Measurements from ENCODE around the gene TSPAN15.

Gene TSPAN15

DNA sequence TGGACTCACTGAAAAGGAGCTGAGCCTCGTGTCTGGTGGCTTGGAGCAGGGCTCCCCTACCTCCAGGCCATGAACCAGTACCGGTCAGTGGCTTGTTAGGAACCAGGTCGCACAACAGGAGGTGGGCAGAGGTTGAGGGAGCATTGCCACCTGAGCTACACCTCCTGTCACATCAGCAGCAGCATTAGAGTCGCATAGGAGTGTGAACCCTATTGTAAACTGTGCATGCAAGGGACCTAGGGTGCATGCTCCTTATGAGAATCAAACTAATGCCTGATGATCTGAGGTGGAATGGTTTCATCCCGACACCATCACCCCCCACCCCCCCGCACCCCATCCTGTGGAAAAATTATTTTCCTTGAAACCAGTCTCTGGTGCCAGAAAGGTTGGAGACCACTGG, 50.4 kb downstream of the TSPAN15 start:
- H3K4me3 ChIP-seq (ENCODE audit: insufficient read depth, low read length, poor library complexity, severe bottlenecking), result no peak overlapping the region
- H3K9me3 ChIP-seq (ENCODE audit: insufficient read depth, low read length), result no peaks in the 10 kb centered on the region
- no peaks in the 10 kb centered on the region for H4K20me1 ChIP-seq (ENCODE audit: low read depth, low read length)
- H3K79me2 ChIP-seq (ENCODE audit: insufficient read depth, low read length), result no peaks in the 10 kb centered on the region
- no peaks in the 10 kb centered on the region for H3K9me2 ChIP-seq (replicated peaks; ENCODE audit: insufficient read depth, low read length)
- no peaks in the 10 kb centered on the region for H3F3A ChIP-seq (ENCODE audit: insufficient read depth)
- no peak overlapping the region for H3K9ac ChIP-seq (ENCODE audit: low read length)
- no peak for TF ChIP-seq EZH2phosphoT487 (conservative IDR thresholded peaks at IDR 0.05; ENCODE audit: low read length)
- TF ChIP-seq, protein P1, sequence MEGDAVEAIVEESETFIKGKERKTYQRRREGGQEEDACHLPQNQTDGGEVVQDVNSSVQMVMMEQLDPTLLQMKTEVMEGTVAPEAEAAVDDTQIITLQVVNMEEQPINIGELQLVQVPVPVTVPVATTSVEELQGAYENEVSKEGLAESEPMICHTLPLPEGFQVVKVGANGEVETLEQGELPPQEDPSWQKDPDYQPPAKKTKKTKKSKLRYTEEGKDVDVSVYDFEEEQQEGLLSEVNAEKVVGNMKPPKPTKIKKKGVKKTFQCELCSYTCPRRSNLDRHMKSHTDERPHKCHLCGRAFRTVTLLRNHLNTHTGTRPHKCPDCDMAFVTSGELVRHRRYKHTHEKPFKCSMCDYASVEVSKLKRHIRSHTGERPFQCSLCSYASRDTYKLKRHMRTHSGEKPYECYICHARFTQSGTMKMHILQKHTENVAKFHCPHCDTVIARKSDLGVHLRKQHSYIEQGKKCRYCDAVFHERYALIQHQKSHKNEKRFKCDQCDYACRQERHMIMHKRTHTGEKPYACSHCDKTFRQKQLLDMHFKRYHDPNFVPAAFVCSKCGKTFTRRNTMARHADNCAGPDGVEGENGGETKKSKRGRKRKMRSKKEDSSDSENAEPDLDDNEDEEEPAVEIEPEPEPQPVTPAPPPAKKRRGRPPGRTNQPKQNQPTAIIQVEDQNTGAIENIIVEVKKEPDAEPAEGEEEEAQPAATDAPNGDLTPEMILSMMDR (IDR thresholded peaks at IDR 0.05; ENCODE audit: insufficient read depth, low read length, poor library complexity, severe bottlenecking), result no peak
- H3K27me3 ChIP-seq (ENCODE audit: low read length), result no peaks in the 10 kb centered on the region
- no peaks in the 10 kb centered on the region for H3K36me3 ChIP-seq (ENCODE audit: low read length)
- no peak overlapping the region for H3K4me2 ChIP-seq (ENCODE audit: low read depth, low read length, poor library complexity, severe bottlenecking)
- no peak overlapping the region for H2AFZ ChIP-seq (ENCODE audit: low read depth, low read length, severe bottlenecking)
- H3K27ac ChIP-seq (ENCODE audit: low read depth, low read length), result no peak overlapping the region

DNA sequence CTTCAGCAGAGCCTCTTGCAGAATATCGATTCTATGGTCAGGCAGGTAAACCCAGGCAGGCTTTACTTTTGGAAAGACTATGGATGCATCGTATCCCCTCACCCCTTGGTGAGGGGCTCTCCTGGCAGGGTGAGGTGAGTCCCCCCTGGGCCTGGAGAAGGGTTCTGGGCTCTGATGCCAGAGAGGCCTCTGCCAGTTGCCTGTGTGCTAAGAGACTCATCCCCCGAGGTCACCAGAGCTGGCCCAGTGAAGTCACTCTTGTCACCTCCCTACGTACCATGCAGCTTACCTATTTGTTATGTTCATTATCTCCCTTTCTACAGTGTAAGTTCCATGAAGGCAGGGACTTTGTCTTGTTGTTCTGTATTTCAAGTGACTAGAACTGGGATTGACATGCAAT, 51.3 kb downstream of the TSPAN15 start:
- H4K20me1 ChIP-seq (ENCODE audit: low read depth, low read length), result no peaks in the 10 kb centered on the region
- no peaks in the 10 kb centered on the region for H3K36me3 ChIP-seq (ENCODE audit: low read length)
- no peaks in the 10 kb centered on the region for H3F3A ChIP-seq (ENCODE audit: insufficient read depth)
- TF ChIP-seq EZH2phosphoT487 (conservative IDR thresholded peaks at IDR 0.05; ENCODE audit: low read length), result no peak
- TF ChIP-seq, protein P1 (IDR thresholded peaks at IDR 0.05; ENCODE audit: insufficient read depth, low read length, poor library complexity, severe bottlenecking), result no peak
- no peak overlapping the region for H3K27ac ChIP-seq (ENCODE audit: low read depth, low read length)
- no peaks in the 10 kb centered on the region for H3K27me3 ChIP-seq (ENCODE audit: low read length)
- H3K4me2 ChIP-seq (ENCODE audit: low read depth, low read length, poor library complexity, severe bottlenecking), result no peak overlapping the region
- no peaks in the 10 kb centered on the region for H3K79me2 ChIP-seq (ENCODE audit: insufficient read depth, low read length)
- H2AFZ ChIP-seq (ENCODE audit: low read depth, low read length, severe bottlenecking), result no peak overlapping the region
- no peaks in the 10 kb centered on the region for H3K9me2 ChIP-seq (replicated peaks; ENCODE audit: insufficient read depth, low read length)
- no peaks in the 10 kb centered on the region for H3K9me3 ChIP-seq (ENCODE audit: insufficient read depth, low read length)
- H3K9ac ChIP-seq (ENCODE audit: low read length), result no peak overlapping the region
- no peak overlapping the region for H3K4me3 ChIP-seq (ENCODE audit: insufficient read depth, low read length, poor library complexity, severe bottlenecking)

DNA sequence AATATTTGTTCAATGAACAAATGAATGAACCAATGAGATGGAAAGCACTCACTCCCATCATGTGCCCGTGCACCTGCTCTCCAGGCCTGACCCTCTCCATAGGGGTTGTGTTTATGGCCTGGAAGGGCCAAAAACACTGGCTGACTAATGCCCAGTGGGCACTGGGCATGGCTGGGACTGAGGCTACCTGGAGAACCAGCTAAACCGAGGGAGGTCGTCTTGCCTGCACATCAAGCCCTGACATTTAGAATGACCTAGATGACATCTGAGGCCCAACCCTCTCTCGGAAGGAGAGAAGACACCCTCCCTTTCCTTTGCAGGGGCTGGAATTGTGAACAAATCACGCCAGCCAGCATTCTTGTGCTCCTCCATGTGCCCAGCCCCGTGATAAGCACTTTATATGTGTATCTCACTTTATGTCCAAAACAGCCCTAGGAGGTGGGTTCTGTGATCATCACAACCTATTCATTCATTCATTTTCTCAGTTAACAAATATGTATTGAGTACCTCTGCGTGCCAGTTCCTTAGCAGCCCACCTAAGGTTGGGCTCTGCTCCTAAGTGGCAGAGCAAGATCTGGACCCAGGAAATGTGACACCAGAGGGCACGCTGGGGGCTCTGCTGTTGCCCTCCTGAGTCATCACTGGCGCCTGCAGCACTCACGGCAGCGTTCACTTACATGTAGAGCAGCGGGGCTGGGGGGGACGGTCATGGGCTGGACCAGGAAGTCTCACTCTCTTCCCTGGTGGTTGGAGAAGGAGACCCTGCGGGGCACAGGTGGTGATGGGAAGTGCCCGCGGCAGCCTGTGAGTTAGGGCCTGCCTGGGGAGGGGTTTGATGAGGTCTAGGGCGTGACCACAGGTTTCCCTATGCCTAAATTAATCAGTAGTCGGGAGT, 52.0 kb downstream of the TSPAN15 start:
- no peak overlapping the region for H3K27ac ChIP-seq (ENCODE audit: low read depth, low read length)
- no peak overlapping the region for H3K4me3 ChIP-seq (ENCODE audit: insufficient read depth, low read length, poor library complexity, severe bottlenecking)
- no peak overlapping the region for H3K4me2 ChIP-seq (ENCODE audit: low read depth, low read length, poor library complexity, severe bottlenecking)
- TF ChIP-seq EZH2phosphoT487 (conservative IDR thresholded peaks at IDR 0.05; ENCODE audit: low read length), result no peak
- TF ChIP-seq, protein P1 (IDR thresholded peaks at IDR 0.05; ENCODE audit: insufficient read depth, low read length, poor library complexity, severe bottlenecking), result no peak
- no peaks in the 10 kb centered on the region for H3K9me3 ChIP-seq (ENCODE audit: insufficient read depth, low read length)
- no peak overlapping the region for H2AFZ ChIP-seq (ENCODE audit: low read depth, low read length, severe bottlenecking)
- no peaks in the 10 kb centered on the region for H3K79me2 ChIP-seq (ENCODE audit: insufficient read depth, low read length)
- no peaks in the 10 kb centered on the region for H3K36me3 ChIP-seq (ENCODE audit: low read length)
- no peaks in the 10 kb centered on the region for H3K9me2 ChIP-seq (replicated peaks; ENCODE audit: insufficient read depth, low read length)
- no peaks in the 10 kb centered on the region for H3K27me3 ChIP-seq (ENCODE audit: low read length)
- no peaks in the 10 kb centered on the region for H3F3A ChIP-seq (ENCODE audit: insufficient read depth)
- H3K9ac ChIP-seq (ENCODE audit: low read length), result no peak overlapping the region
- H4K20me1 ChIP-seq (ENCODE audit: low read depth, low read length), result no peaks in the 10 kb centered on the region

All from SU-DHL-6 (cell line).